HepG2 (cell line): Measurements from ENCODE around the gene ZNF865. TPM values are rescaled to one million over a fixed set of nuclear protein-coding genes. Genes with fewer than 3 reads are reported as not detected.
A peak's percentile ranks its signal among the peaks of the same experiment; 100 is the strongest.

ENCODE experiments used
- AKAP8 ChIP-seq: sonication (generic); formaldehyde crosslinking; IDR thresholded peaks from 2 replicates; pipeline ENCODE4 v1.5.1; 2020; ENCODE audit warnings: mild to moderate bottlenecking, missing genetic modification reagents
- ATF6 ChIP-seq: sonication (generic); formaldehyde crosslinking; conservative IDR thresholded peaks from 2 replicates; pipeline ENCODE4 v1.4.0; 2020; ENCODE audit warnings: missing genetic modification reagents
- CC2D1A ChIP-seq: sonication (generic); formaldehyde crosslinking; IDR thresholded peaks from 2 replicates; pipeline ENCODE4 v1.8.1; 2023; ENCODE audit warnings: mild to moderate bottlenecking, missing genetic modification reagents
- CREM ChIP-seq, 2 experiments: sonication (generic) in 1 of 2; formaldehyde crosslinking in 1 of 2; IDR thresholded peaks; 2 replicates each; pipeline versions ENCODE4 v1.4.0 to v1.6.1; 2016 to 2020; ENCODE audit warnings: antibody characterized with exemption in 1 of 2, mild to moderate bottlenecking in 1 of 2, missing genetic modification reagents in 1 of 2
- DNMT3B ChIP-seq: conservative IDR thresholded peaks from 2 replicates; pipeline ENCODE4 v1.6.1; 2016; ENCODE audit warnings: missing biosample characterization, control low read depth
- HOXA3 ChIP-seq: sonication (generic); formaldehyde crosslinking; IDR thresholded peaks from 2 replicates; pipeline ENCODE4 v1.5.0; 2020; ENCODE audit warnings: missing genetic modification reagents
- KIAA2018 ChIP-seq: sonication (generic); formaldehyde crosslinking; IDR thresholded peaks from 2 replicates; pipeline ENCODE4 v1.5.0; 2020; ENCODE audit warnings: mild to moderate bottlenecking, missing genetic modification reagents, borderline replicate concordance
- KLF11 ChIP-seq: IDR thresholded peaks from 2 replicates; pipeline ENCODE4 v1.6.1; 2016; ENCODE audit warnings: missing compliant biosample characterization
- NFE2L2 ChIP-seq: fragments of 150-350 bp; IDR thresholded peaks from 2 replicates; pipeline ENCODE4 v1.6.1; 2014; ENCODE audit warnings: low read length
- PHB2 ChIP-seq: fragments of 450-650 bp; IDR thresholded peaks from 2 replicates; pipeline ENCODE4 v1.6.1; 2018; ENCODE audit not compliant: partially characterized antibody
- RFX3 ChIP-seq: IDR thresholded peaks from 2 replicates; pipeline ENCODE4 v1.6.1; 2016; ENCODE audit warnings: missing biosample characterization, missing genetic modification reagents
- SIN3A ChIP-seq: IDR thresholded peaks from 2 replicates; pipeline ENCODE4 v1.6.1; 2011; ENCODE audit warnings: low read depth, mild to moderate bottlenecking, control low read depth, low read length, borderline replicate concordance
- SOX13 ChIP-seq, 3 experiments: fragments of 450-650 bp in 1 of 3; sonication (generic) in 1 of 3; formaldehyde crosslinking in 1 of 3; IDR thresholded peaks in 2 of 3; conservative IDR thresholded peaks in 1 of 3; 2 replicates each; pipeline versions ENCODE4 v1.5.0 to v1.6.1; 2016 to 2020; ENCODE audit warnings: antibody characterized with exemption in 1 of 3, mild to moderate bottlenecking in 1 of 3, missing compliant biosample characterization in 1 of 3, missing genetic modification reagents in 1 of 3, moderate library complexity in 1 of 3
- TMF1 ChIP-seq: sonication (generic); formaldehyde crosslinking; IDR thresholded peaks from 2 replicates; pipeline ENCODE4 v1.8.1; 2022; ENCODE audit warnings: low read depth, missing genetic modification reagents
- ZNF468 ChIP-seq: sonication (generic); formaldehyde crosslinking; IDR thresholded peaks from 2 replicates; pipeline ENCODE4 v1.8.0; 2022; ENCODE audit warnings: mild to moderate bottlenecking, moderate library complexity, missing genetic modification reagents
- ZNF703 ChIP-seq: sonication (generic); formaldehyde crosslinking; IDR thresholded peaks from 2 replicates; pipeline ENCODE4 v1.5.1; 2020; ENCODE audit warnings: missing genetic modification reagents, mild to moderate bottlenecking, moderate library complexity, borderline replicate concordance
- ZNF768 ChIP-seq: sonication (generic); formaldehyde crosslinking; IDR thresholded peaks from 2 replicates; pipeline ENCODE4 v1.4.0; 2020; ENCODE audit warnings: missing genetic modification reagents
- ZNF784 ChIP-seq: sonication (generic); formaldehyde crosslinking; IDR thresholded peaks from 2 replicates; pipeline ENCODE4 v1.5.1; 2020; ENCODE audit warnings: missing genetic modification reagents, mild to moderate bottlenecking, borderline replicate concordance
- polyA plus RNA-seq, 8 experiments: library from polyadenylated mRNA; depleted of rRNA in 3 of 8; stranded (reverse) in 7 of 8; unstranded in 1 of 8; fragments of >200 nt; fragmentation: Illumina TruSeq in 4 of 8; extraction: Trizol in 4 of 8; gene quantifications; 2 replicates each; pipeline versions ENCODE4 v1.2.1 to v1.2.3, GENCODE V29; 2011 to 2016; ENCODE audit warnings: low read depth in 4 of 8, missing spikeins in 1 of 8, mixed read lengths in 1 of 8; ENCODE audit not compliant: insufficient read depth in 1 of 8
- total RNA-seq, 5 experiments: library from RNA; depleted of rRNA; stranded (reverse); fragments of >200 nt; fragmentation: Illumina TruSeq; extraction: Trizol; gene quantifications; 2 replicates each; pipeline ENCODE4 v1.2.3, GENCODE V29; 2016; ENCODE audit warnings: low read depth in 1 of 5

ZNF865 gene
- total and polyA plus RNA-seq, 2 of the 13 experiments (the other 11 are each of a cell fraction or from before 2014, with no cell fraction given) = 0.93 to 1.0 TPM

- TF ChIP-seq KLF11 (CRISPR knock-in tag) = peak; percentile 39; the same call in 1 of the 2 replicates
- peak; percentile 31; the same call in 1 of the 2 replicates for TF ChIP-seq HOXA3
- TF ChIP-seq KIAA2018 (CRISPR knock-in tag) = no peak
- TF ChIP-seq RFX3 (CRISPR knock-in tag) = peak; percentile 92
- TF ChIP-seq ZNF784 (CRISPR knock-in tag) = no peak
- TF ChIP-seq NFE2L2 = no peak
- no peak for TF ChIP-seq CC2D1A (CRISPR knock-in tag)
- no peak for TF ChIP-seq ZNF468 (CRISPR knock-in tag)
- no peak for TF ChIP-seq AKAP8 (CRISPR knock-in tag)
- TF ChIP-seq SIN3A = peak; percentile 83; the same call in 1 of the 2 replicates
- no peak for TF ChIP-seq TMF1 (CRISPR knock-in tag)
- TF ChIP-seq ZNF703 = no peak
- TF ChIP-seq CREM (IDR thresholded peaks at IDR 0.05) = no peak
- TF ChIP-seq CREM (CRISPR knock-in tag; IDR thresholded peaks at IDR 0.05) = no peak
- TF ChIP-seq DNMT3B (CRISPR knock-in tag) = no peak
- no peak for TF ChIP-seq PHB2
- TF ChIP-seq ZNF768 = no peak
- no peak for TF ChIP-seq ATF6
- TF ChIP-seq SOX13 (IDR thresholded peaks at IDR 0.05) = no peak
- no peak for TF ChIP-seq SOX13 (CRISPR knock-in tag; conservative IDR thresholded peaks at IDR 0.05 in 1 of 2, IDR thresholded peaks at IDR 0.05 in 1 of 2)
Measured at GRCh38 chr19:55586976-55587668, 18.3 kb upstream of the ZNF865 start (continued).
